ENCODE data around the gene ACER3. TPM values are rescaled to one million over a fixed set of nuclear protein-coding genes. Genes with fewer than 3 reads are reported as not detected.

ACER3 gene
- total and polyA plus RNA-seq, 4 donors: 1.9 to 5.9 (median 4.2) TPM

DNA sequence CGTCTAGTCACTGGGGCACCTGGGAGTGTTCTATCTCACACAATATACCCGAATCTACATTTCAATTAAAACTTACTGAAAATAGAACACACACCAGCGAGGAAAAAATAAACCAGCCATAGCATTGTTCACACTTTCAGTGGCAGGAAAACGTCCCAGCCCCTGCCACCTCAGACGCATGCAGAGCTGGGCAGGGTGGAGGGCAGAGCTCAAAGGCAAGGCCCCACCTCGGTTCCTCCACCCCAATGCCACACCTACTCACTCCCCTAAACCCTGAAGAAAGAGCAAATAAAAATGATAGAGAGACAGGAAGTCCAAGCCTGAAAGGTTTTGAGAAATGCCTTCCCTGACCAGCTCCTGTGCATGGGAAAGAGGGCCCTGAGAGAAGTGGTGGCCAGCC is 188.3 kb downstream of the ACER3 start:
- H3K4me1 ChIP-seq (ENCODE audit: control insufficient read depth in 4 of 4, insufficient read depth in 4 of 4, low read length in 3 of 4): peaks cover 5 to 11% (median 8%) of the 10 kb centered on the region in 4 donors
- no peaks in the 10 kb centered on the region for H3K9me3 ChIP-seq (ENCODE audit: control insufficient read depth in 4 of 4, low read length in 3 of 4)
- no peak for DNase-seq (ENCODE audit: low spot score)
- peaks cover 0 to 3% (median 0%) of the 10 kb centered on the region in 4 donors for H3K27me3 ChIP-seq (ENCODE audit: control insufficient read depth in 4 of 4, insufficient read depth in 4 of 4, low read length in 3 of 4)
- no peak overlapping the region for H3K4me3 ChIP-seq (ENCODE audit: low read depth in 1 of 3, low read length in 3 of 3)
- no peak for TF ChIP-seq FOXA1 (IDR thresholded peaks at IDR 0.05)
- TF ChIP-seq, protein P1, sequence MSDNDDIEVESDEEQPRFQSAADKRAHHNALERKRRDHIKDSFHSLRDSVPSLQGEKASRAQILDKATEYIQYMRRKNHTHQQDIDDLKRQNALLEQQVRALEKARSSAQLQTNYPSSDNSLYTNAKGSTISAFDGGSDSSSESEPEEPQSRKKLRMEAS (IDR thresholded peaks at IDR 0.05): no peak
- no peak for TF ChIP-seq NR2F2 (IDR thresholded peaks at IDR 0.05)
- TF ChIP-seq GABPA (IDR thresholded peaks at IDR 0.05 in 1 of 2, conservative IDR thresholded peaks at IDR 0.05 in 1 of 2): no peak
- TF ChIP-seq REST (IDR thresholded peaks at IDR 0.05): no peak
- no peak for TF ChIP-seq JUND (IDR thresholded peaks at IDR 0.05)
- no peak for TF ChIP-seq HNF4A (conservative IDR thresholded peaks at IDR 0.05)
- TF ChIP-seq EGR1 (IDR thresholded peaks at IDR 0.05; ENCODE audit: low read depth in 2 of 2): no peak
- no peak for TF ChIP-seq SP1 (IDR thresholded peaks at IDR 0.05)
- no peaks in the 10 kb centered on the region for H3K36me3 ChIP-seq (ENCODE audit: control insufficient read depth in 4 of 4, insufficient read depth in 3 of 4, low read depth in 1 of 4, low read length in 3 of 4)
- no peak overlapping the region for H3K9ac ChIP-seq (ENCODE audit: low read depth in 1 of 2, low read length in 2 of 2)
- H3K27ac ChIP-seq (ENCODE audit: low read depth in 1 of 2, low read length in 2 of 2): no peak overlapping the region
- 71% methylated on average over 6 of the region's 6 CpGs for WGBS

DNA sequence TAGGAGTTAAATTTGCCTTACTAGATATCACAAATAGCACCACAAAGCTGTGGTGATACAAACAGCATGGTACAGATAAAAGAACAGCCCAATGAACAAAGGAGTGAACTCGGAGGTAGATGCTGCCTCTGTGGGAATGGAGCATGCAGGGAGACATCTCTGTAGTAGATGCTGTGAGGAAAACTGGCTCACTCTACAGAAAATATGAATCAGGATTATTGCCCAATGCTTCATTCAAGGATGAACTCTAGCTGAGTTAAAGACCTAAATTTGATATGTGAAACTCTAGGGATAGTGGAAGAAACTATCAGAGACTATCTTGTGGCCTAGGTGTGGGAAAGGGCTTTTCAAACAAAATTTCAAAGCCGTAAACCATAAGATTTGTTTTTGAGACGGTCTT is 190.8 kb downstream of the ACER3 start:
- Histone ChIP-seq H3K4me3 (ENCODE audit: low read depth in 1 of 3, low read length in 3 of 3) (no peak overlapping the region), H3K27ac (ENCODE audit: low read depth in 1 of 2, low read length in 2 of 2) (no peak overlapping the region), H3K36me3 (ENCODE audit: control insufficient read depth in 4 of 4, insufficient read depth in 3 of 4, low read depth in 1 of 4, low read length in 3 of 4) (no peaks in the 10 kb centered on the region), H3K9ac (ENCODE audit: low read depth in 1 of 2, low read length in 2 of 2) (no peak overlapping the region), H3K9me3 (ENCODE audit: control insufficient read depth in 4 of 4, low read length in 3 of 4) (peaks cover 0 to 6% (median 0%) of the 10 kb centered on the region in 4 donors), H3K4me1 (ENCODE audit: control insufficient read depth in 4 of 4, insufficient read depth in 4 of 4, low read length in 3 of 4) (peaks cover 3 to 12% (median 8%) of the 10 kb centered on the region in 4 donors), H3K27me3 (ENCODE audit: control insufficient read depth in 4 of 4, insufficient read depth in 4 of 4, low read length in 3 of 4) (no peaks in the 10 kb centered on the region)
- no peak for DNase-seq (ENCODE audit: low spot score)
- no peak for TF ChIP-seq TAF1 (conservative IDR thresholded peaks at IDR 0.05)
- no peak for TF ChIP-seq HNF4G (IDR thresholded peaks at IDR 0.05)
- no peak for TF ChIP-seq NR2F2 (IDR thresholded peaks at IDR 0.05)
- no peak for TF ChIP-seq YY1 (IDR thresholded peaks at IDR 0.05)
- TF ChIP-seq, protein P1 (IDR thresholded peaks at IDR 0.05): no peak
- no peak for TF ChIP-seq EGR1 (IDR thresholded peaks at IDR 0.05; ENCODE audit: low read depth in 2 of 2)
- TF ChIP-seq, protein P2, sequence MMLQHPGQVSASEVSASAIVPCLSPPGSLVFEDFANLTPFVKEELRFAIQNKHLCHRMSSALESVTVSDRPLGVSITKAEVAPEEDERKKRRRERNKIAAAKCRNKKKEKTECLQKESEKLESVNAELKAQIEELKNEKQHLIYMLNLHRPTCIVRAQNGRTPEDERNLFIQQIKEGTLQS (IDR thresholded peaks at IDR 0.05): no peak
- WGBS: 90% methylated on average over 3 of the region's 3 CpGs

- H3K27me3 ChIP-seq (ENCODE audit: control insufficient read depth in 4 of 4, insufficient read depth in 4 of 4, low read length in 3 of 4): no peaks in the 10 kb centered on the region
- H3K9me3 ChIP-seq (ENCODE audit: control insufficient read depth in 4 of 4, low read length in 3 of 4): peaks cover 0 to 8% (median under 1%) of the 10 kb centered on the region in 4 donors
- DNase-seq (ENCODE audit: low spot score): no peak
- no peak overlapping the region for H3K27ac ChIP-seq (ENCODE audit: low read depth in 1 of 2, low read length in 2 of 2)
- H3K9ac ChIP-seq (ENCODE audit: low read depth in 1 of 2, low read length in 2 of 2): no peak overlapping the region
- 89% methylated on average over 7 of the region's 7 CpGs for WGBS
- peaks cover 3 to 6% (median 4%) of the 10 kb centered on the region in 4 donors for H3K4me1 ChIP-seq (ENCODE audit: control insufficient read depth in 4 of 4, insufficient read depth in 4 of 4, low read length in 3 of 4)
- TF ChIP-seq RAD21 (IDR thresholded peaks at IDR 0.05): no peak
- TF ChIP-seq GABPA (IDR thresholded peaks at IDR 0.05 in 1 of 2, conservative IDR thresholded peaks at IDR 0.05 in 1 of 2): no peak
- TF ChIP-seq FOXA1 (IDR thresholded peaks at IDR 0.05): no peak
- TF ChIP-seq, protein P2 (IDR thresholded peaks at IDR 0.05): no peak
- no peak for TF ChIP-seq SP1 (IDR thresholded peaks at IDR 0.05)
- TF ChIP-seq JUND (IDR thresholded peaks at IDR 0.05): no peak
- no peak for TF ChIP-seq HNF4A (conservative IDR thresholded peaks at IDR 0.05)
- TF ChIP-seq TAF1 (conservative IDR thresholded peaks at IDR 0.05): no peak
- no peak for TF ChIP-seq CTCF (IDR thresholded peaks at IDR 0.05; ENCODE audit: low read depth, low read length, missing input control)
- TF ChIP-seq, protein P1 (IDR thresholded peaks at IDR 0.05): no peak
- TF ChIP-seq EGR1 (IDR thresholded peaks at IDR 0.05; ENCODE audit: low read depth in 2 of 2): no peak
- TF ChIP-seq RXRA (IDR thresholded peaks at IDR 0.05): no peak
- TF ChIP-seq YY1 (IDR thresholded peaks at IDR 0.05): no peak
- no peaks in the 10 kb centered on the region for H3K36me3 ChIP-seq (ENCODE audit: control insufficient read depth in 4 of 4, insufficient read depth in 3 of 4, low read depth in 1 of 4, low read length in 3 of 4)
- no peak overlapping the region for H3K4me3 ChIP-seq (ENCODE audit: low read depth in 1 of 3, low read length in 3 of 3)
Measured at GRCh38 chr11:77052518-77052917, 191.8 kb downstream of the ACER3 start.

Measured in liver (tissue), 9 donors.